ENCODE data around the gene CACNG3.

- TF ChIP-seq POLR2AphosphoS5 (IDR thresholded peaks at IDR 0.05; ENCODE audit: insufficient read depth in 1 of 2, low read depth in 1 of 2) = no peak
- TF ChIP-seq CTCF (IDR thresholded peaks at IDR 0.05) = no peak
- TF ChIP-seq POLR2A (IDR thresholded peaks at IDR 0.05) = no peak
Measured at GRCh38 chr16:24234737-24235136, 21.4 kb upstream of the CACNG3 start.
